ENCODE data around the gene GRID2. TPM values are rescaled to one million over a fixed set of nuclear protein-coding genes. Genes with fewer than 3 reads are reported as not detected.

The GRID2 gene
- total RNA-seq, 2 donors from 2014 or later, result 0.16 TPM; not detected in 1

- TF ChIP-seq, protein P1, sequence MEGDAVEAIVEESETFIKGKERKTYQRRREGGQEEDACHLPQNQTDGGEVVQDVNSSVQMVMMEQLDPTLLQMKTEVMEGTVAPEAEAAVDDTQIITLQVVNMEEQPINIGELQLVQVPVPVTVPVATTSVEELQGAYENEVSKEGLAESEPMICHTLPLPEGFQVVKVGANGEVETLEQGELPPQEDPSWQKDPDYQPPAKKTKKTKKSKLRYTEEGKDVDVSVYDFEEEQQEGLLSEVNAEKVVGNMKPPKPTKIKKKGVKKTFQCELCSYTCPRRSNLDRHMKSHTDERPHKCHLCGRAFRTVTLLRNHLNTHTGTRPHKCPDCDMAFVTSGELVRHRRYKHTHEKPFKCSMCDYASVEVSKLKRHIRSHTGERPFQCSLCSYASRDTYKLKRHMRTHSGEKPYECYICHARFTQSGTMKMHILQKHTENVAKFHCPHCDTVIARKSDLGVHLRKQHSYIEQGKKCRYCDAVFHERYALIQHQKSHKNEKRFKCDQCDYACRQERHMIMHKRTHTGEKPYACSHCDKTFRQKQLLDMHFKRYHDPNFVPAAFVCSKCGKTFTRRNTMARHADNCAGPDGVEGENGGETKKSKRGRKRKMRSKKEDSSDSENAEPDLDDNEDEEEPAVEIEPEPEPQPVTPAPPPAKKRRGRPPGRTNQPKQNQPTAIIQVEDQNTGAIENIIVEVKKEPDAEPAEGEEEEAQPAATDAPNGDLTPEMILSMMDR (IDR thresholded peaks at IDR 0.05), result no peak
- no peaks in the 10 kb centered on the region for H3K9me3 ChIP-seq
- DNase-seq (ENCODE audit: low spot score), result no peak
- H3K27ac ChIP-seq, result no peak overlapping the region
- H3K4me3 ChIP-seq, result no peak overlapping the region
- no peaks in the 10 kb centered on the region for H3K27me3 ChIP-seq
- no peaks in the 10 kb centered on the region for H3K36me3 ChIP-seq
- no peaks in the 10 kb centered on the region for H3K4me1 ChIP-seq
These were observed 667.2 kb downstream of the GRID2 start for GRCh38 chr4:92970996-92971395.

DNA sequence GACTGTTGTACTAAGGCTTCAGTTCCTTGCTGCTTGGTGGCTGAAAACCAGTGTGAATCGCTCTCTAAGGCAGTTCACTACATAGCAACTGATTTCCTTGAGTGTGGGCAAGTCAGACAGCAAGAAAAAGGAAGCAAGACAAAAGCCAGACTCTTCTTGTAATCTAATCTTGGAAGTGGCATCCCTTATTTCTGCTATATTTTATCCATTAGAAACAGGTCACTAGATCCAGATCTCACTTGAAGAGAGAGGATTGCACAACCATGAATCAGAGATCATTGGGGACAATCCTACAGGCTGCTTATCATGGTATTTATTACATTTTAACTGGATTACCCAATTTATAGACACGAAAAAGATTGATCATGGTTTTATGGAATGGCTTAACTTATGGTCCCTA, 684.5 kb downstream of the GRID2 start:
- Histone ChIP-seq H3K27ac (no peak overlapping the region), H3K9me3 (no peaks in the 10 kb centered on the region), H3K27me3 (no peaks in the 10 kb centered on the region), H3K4me3 (no peak overlapping the region), H3K4me1 (no peaks in the 10 kb centered on the region), H3K36me3 (no peaks in the 10 kb centered on the region)
- TF ChIP-seq, protein P1 (IDR thresholded peaks at IDR 0.05), result no peak
- no peak for DNase-seq (ENCODE audit: low spot score)

- H3K4me3 ChIP-seq, result no peak overlapping the region
- H3K27ac ChIP-seq, result no peak overlapping the region
- H3K9me3 ChIP-seq, result no peaks in the 10 kb centered on the region
- TF ChIP-seq, protein P1 (IDR thresholded peaks at IDR 0.05), result no peak
- H3K27me3 ChIP-seq, result no peaks in the 10 kb centered on the region
- no peaks in the 10 kb centered on the region for H3K4me1 ChIP-seq
- H3K36me3 ChIP-seq, result no peaks in the 10 kb centered on the region
- DNase-seq (ENCODE audit: low spot score), result no peak
These were observed 689.0 kb downstream of the GRID2 start for GRCh38 chr4:92992758-92993157.

DNA sequence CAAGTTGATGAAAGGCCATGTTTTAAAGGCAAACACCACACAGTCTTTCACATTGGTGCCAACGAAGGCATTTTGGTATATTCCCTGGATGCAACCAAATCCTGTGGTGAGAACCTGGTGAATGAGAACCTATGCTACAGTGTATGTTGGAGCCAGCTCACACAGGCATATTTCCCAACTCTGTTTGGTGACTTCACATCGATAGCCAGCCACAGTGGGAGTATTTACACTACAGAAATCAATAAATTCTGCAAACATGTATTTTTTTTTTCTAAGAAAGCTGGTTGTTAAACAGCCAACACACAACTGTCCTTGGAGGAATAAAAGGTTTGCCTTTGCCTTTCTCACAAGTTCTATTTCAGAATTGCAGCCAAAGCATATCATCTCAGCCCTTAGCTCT, 691.0 kb downstream of the GRID2 start:
- Histone ChIP-seq H3K4me1 (no peaks in the 10 kb centered on the region), H3K27ac (no peak overlapping the region), H3K27me3 (no peaks in the 10 kb centered on the region), H3K36me3 (no peaks in the 10 kb centered on the region), H3K4me3 (no peak overlapping the region), H3K9me3 (no peaks in the 10 kb centered on the region)
- DNase-seq (ENCODE audit: low spot score), result no peak
- TF ChIP-seq, protein P1 (IDR thresholded peaks at IDR 0.05), result no peak

- no peak for DNase-seq (ENCODE audit: low spot score)
- TF ChIP-seq, protein P1 (IDR thresholded peaks at IDR 0.05), result no peak
- Histone ChIP-seq H3K27me3 (no peaks in the 10 kb centered on the region), H3K4me1 (no peaks in the 10 kb centered on the region), H3K4me3 (no peak overlapping the region), H3K27ac (no peak overlapping the region), H3K9me3 (no peaks in the 10 kb centered on the region), H3K36me3 (no peaks in the 10 kb centered on the region)
These were observed 692.8 kb downstream of the GRID2 start for GRCh38 chr4:92996533-92996932.

- no peaks in the 10 kb centered on the region for H3K36me3 ChIP-seq
- H3K4me1 ChIP-seq, result no peaks in the 10 kb centered on the region
- no peaks in the 10 kb centered on the region for H3K27me3 ChIP-seq
These were observed 697.1 kb downstream of the GRID2 start for GRCh38 chr4:93000910-93001309.

More at GRCh38 chr4:93000910-93001309, 697.1 kb downstream of the GRID2 start:
- TF ChIP-seq, protein P1 (IDR thresholded peaks at IDR 0.05), result no peak
- Histone ChIP-seq H3K4me3 (no peak overlapping the region), H3K9me3 (no peaks in the 10 kb centered on the region), H3K27ac (no peak overlapping the region)
- DNase-seq (ENCODE audit: low spot score), result no peak
